NCI-H2171 treated with DMSO at 0.1 percent for 48 hours (cell line): Measurements from ENCODE around the gene STARD13.
"Not testable (repeated sequence)": the region's sequence is repeated elsewhere in the genome, so short reads cannot be mapped to it uniquely, and the experiment has no call there.

ENCODE experiments used
- DNase-seq: peaks from one replicate; lab custom pipeline; 2025; lab: John Stamatoyannopoulos, UW

STARD13 gene

DNA sequence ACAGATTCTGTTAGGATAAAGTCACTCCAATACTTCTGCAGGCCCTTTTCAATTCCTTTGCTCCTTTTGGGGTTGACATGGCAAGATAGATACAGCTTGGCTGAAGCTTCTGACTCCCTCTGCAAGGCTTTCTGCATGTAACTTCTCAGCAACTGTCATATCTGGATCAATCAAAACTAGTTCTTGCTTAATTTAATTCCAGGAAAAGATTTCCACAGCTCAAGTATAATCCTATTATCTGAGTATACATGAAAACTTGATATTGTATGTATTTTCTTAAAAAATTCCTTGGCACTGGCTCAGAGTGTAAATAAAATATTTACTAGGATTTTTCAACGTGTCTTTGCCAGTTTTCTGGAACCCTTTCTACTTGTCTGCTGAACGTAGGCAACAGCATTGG is 109.6 kb downstream of the STARD13 start:
- no peak for DNase-seq

DNA sequence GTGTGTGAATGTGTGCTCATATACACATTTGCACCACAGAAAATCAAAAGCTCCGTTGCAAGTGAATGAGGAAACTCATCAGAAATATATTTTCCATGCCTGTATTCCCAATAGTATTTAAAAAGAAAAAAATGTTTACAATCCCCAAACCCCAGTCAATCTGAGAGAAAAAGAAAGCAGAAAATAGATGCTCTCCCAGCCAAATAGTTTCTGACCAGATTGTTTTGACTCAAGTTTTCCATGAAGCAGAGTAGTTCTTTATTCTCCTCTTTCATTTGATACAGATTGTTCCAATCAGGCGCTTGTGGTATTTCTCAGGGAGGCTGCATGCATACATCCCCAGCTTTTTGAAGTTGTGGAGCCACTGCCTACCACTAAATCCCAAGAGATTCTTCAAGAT is 110.6 kb downstream of the STARD13 start:
- no peak for DNase-seq

DNA sequence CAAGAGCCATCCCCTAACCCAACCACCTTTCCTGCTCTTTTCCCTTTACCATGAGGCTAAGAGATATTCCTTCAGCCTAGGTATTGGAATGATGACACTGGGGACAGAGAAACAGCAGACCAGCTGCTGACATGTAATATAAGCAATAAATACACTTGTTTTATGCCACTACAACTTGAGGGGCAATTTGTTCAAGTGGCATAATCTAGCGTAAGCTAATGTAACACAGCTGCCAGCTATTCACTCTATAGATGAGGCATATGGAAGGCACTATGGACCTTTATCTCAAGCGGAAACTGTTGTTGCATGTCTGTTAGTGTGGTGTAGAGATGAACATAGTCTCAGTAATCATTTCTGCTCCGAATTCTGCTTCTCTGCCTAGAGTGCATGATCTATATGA is 111.1 kb downstream of the STARD13 start:
- peak; percentile 68 for DNase-seq

DNA sequence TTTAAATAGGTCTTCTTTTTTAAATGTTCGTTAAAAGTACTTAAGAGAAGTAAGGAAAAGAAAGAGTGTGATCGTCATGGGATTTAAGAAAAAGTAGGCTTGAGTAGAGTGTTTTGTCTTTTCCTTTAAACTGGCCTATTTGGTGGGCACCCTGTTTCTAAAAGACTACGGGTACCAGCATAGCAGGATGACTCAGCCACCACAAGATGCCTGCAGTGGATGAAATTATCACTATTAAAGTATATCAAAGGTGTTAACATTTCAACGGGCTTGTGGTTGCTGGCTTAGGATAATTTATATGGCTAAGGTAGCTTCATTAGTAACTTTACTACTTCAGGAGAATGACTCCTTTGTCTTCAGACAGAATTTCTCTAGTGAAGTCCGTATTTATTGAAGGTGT is 112.6 kb downstream of the STARD13 start:
- no peak for DNase-seq

DNA sequence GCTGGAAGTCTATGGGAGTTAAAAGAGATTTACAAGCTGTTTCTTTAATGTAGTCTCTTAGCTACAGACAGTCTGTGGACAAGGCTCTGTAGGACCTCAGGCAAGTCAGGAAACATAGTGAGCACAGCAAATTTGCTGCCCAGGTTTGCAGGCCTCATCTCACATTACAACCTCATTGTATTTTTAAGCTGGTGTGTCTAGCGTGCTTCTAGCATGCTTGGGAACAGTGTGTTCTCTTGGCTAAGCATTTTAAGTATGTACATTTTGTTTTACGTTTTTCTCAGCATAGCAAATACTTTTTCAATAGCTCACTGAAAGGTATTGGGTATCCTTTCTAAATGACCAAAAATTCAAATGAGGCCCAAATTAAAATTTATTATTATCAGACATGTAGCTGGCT is 113.2 kb downstream of the STARD13 start:
- no peak for DNase-seq

- no peak for DNase-seq
Observed at GRCh38 chr13:33169273-33169980, 116.1 kb downstream of the STARD13 start.

DNA sequence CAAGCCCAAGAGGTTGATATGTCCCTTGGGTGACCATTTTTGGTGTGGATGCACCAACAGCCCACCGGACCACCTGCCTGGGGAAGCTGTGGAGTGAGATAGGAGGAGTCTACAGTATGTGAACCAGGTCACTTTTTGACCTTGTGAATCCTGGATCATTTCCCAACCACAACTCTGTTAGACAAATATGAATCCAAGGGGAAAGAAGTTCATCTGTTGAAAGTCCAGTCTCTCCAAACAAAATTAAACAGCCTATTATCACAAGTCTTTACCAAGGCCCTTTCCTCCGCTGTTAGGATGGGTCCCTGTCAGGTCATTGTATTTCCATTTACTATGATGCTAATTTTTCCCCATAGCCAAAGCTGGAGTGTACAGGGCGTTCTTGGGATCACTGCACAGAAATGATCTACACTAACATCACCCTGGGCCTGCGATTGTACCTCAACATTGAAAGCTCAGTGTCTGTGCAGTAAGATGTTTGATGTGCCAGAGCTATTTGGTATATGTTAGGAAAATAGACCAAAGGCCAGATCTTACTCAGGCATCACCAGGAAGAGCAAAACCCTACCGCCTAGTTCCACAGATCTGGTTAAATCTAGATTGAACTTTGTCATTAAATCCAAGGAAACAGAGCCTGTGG is 117.1 kb downstream of the STARD13 start:
- DNase-seq: no peak

DNA sequence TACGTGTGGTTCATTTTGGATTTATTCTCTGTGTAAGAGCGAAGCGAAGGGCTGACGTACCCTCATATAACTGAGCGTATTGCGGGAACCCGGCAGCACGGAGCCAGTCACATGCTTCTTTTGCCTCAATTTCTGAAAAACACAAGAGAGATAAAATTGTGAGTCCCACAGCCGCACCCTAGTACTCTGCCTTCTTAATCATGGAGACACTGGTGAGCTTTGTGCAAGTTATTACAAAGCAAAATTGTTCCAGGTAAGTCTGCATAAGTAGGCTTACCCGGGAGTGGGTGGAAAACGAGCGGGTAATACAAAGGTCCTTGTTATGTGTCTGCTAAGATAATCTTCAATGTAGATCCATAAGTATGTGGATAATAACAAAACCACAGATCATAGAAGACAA is 118.1 kb downstream of the STARD13 start:
- DNase-seq: no peak

GRCh38 chr13:33165787-33166186 is 119.8 kb downstream of the STARD13 start:
- no peak for DNase-seq

DNA sequence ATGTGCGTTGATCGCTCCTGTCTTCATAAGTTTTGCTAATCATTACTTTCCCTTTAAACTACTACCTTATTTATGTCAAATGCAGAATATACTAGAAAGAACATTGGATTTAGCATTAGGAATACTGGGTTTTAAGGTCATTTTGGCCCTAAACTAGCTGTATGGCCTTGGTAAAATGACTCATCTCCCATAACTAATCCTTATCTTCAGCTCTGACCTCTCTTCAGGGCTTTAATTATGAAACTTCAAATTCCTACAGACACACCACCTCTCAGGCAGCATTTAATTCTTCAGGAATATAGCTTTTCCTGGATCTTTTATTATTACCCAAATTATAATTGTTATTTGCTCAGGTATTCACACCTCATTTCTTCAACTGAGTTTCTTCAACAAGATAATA is 121.2 kb downstream of the STARD13 start:
- no peak for DNase-seq

GRCh38 chr13:33162725-33163124 is 122.8 kb downstream of the STARD13 start:
- DNase-seq: not testable (repeated sequence)

DNA sequence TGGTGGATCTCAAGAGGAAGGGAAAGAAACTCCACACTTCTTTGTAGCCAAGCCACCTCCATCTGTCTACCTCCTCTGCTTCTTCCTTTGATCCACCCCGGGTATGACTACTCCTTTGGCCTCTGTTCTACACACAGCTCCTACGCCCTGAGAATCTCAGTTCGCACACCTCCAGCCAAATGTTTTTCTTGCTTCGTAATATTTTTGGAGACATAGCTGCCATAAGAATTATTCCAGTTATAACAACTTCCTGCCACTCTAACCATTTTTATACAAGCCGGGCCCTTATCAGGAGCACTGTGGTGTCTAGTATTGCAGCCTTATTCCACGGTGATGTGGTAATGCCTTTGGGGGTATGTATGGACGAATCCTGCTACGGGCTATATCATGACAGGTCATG is 126.7 kb downstream of the STARD13 start:
- no peak for DNase-seq

DNA sequence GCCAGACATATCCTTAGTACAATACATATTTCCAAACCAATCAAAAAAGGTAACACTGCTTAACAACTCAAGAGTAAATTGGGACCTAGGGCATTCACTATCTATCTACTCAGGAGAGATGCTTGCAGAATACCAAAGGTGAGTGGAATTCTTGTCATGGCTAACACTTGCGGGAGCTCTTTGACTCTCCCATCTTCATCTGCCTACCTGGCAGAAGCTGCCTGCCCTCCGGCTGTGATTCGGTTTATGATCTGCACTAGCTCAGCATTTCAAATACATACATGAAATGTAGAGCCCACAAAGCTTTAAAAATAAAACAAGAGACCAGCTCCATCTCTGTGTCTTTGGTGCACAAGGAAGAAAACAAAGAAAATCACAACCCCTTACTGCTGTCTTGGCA is 127.3 kb downstream of the STARD13 start:
- DNase-seq: no peak

- no peak for DNase-seq
Observed at GRCh38 chr13:33154911-33155310, 130.6 kb downstream of the STARD13 start.

- no peak for DNase-seq
Observed at GRCh38 chr13:33153421-33154404, 131.8 kb downstream of the STARD13 start.

- DNase-seq: no peak
Observed at GRCh38 chr13:33152389-33152788, 133.2 kb downstream of the STARD13 start.

DNA sequence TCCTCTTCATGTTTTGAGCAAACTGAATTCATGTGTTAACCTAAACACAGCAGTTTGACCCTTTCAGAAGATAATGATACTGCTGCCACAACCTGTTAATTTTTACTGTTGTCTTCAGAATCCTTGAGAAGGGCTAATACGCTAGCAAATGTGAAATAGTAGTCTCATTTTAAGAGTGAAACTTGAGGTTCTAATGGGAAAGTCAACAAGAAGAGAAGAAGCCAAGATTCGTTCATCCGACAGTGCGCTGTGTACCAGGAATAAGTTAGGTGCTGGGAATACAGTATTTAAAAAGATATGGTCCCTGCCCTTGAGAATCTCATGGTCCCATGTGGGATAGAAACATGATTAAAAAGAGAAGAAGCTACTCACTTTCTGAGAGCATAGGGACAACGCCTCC is 134.9 kb downstream of the STARD13 start:
- no peak for DNase-seq

GRCh38 chr13:33150126-33150525 is 135.4 kb downstream of the STARD13 start:
- peak; percentile 71 for DNase-seq

DNA sequence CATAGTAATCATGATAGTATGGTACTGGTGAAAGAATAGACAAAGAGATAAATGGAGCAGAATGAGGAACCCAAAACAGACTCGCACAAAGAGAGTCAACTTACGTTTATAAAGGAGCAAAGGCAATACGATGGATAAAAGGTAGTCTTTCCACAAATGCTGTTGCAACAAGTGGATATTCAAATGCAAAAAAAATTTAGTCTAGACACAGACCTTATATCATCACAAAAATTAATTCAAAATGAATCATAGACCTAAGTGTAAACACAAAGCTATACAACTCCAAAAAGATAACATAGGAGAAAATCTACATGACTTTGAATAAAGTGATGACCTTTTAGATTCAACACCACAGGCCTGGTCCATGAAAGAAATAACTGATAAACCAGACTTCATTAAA is 137.7 kb downstream of the STARD13 start:
- no peak for DNase-seq

DNA sequence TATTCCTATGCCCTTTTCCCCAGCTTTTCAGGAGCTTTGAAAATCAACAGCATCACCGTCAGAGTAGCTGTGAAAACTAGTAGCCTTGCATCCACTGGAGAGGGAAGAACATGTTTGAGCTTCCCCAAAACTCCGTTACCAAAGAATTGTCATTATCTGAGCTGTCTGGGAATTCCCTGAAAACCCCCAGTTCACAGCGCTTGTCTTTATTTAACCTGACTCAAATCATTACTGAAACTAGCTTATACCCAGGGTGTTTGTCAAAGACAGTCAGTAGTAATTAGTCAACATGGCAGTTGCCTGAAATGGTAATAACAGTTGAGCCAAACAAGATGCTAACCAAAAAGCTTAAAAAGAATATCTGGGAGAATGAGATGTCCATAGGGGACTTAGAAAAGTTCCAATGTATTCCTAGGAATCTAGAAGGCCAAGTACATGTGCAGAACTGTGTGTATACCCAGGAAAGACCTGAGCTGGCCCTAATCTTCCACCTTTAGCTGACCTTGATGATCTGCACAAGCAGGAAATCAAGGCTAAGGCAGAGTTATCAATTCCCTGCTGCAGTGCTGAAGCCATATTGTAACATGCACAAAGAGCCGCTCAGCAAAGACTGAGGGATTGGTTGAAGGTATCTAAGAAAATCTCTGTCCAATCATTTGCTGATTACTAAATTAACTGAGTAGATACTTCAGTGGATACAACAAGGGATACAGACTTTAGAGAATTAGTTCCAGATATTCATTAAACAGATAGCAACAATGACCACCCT is 138.5 kb downstream of the STARD13 start:
- DNase-seq: no peak

DNA sequence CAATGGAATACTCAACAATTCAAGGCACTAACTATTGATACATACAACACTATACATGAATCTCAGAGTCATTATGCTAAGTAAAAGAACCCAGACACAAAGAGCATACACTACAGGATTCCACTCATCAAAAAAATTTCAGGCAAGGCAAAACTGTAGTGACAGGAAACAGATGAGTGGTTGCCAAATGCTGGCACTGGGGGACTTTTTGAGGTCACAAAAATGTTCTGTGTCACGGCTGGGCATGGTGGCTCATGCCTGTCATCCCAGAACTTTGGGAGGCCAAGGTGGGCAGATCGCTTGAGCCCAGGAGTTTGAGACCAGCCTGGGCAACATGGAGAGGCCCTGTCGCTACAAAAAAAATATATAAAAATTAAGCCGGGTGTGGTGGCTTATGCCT is 139.9 kb downstream of the STARD13 start:
- no peak for DNase-seq

GRCh38 chr13:33144358-33144784 is 141.2 kb downstream of the STARD13 start:
- no peak for DNase-seq
